Effector memory CD4-positive, alpha-beta T cell (primary cell): ENCODE results near the gene KCNQ4.

Experiments
- DNase-seq, 3 donors: peaks; one replicate each; pipeline ENCODE4 v3.0.0-alpha.2; 2020
- H3K27ac ChIP-seq: 2 replicates; pipeline ENCODE4 v1.7.0; 2013; ENCODE audit warnings: mild to moderate bottlenecking, low read length, moderate library complexity; ENCODE audit not compliant: insufficient read depth, poor library complexity, severe bottlenecking
- H3K27me3 ChIP-seq: replicated peaks from 2 replicates; pipeline ENCODE4 v1.7.0; 2013; ENCODE audit warnings: mild to moderate bottlenecking, low read length; ENCODE audit not compliant: insufficient read depth, control insufficient read depth, poor library complexity, severe bottlenecking
- H3K36me3 ChIP-seq: 2 replicates; pipeline ENCODE4 v1.7.0; 2013; ENCODE audit warnings: mild to moderate bottlenecking, low read length, moderate library complexity; ENCODE audit not compliant: control insufficient read depth, insufficient read depth
- H3K4me1 ChIP-seq: 2 replicates; pipeline ENCODE4 v1.7.0; 2013; ENCODE audit warnings: low read length, mild to moderate bottlenecking; ENCODE audit not compliant: control insufficient read depth, insufficient read depth, poor library complexity, severe bottlenecking
- H3K4me3 ChIP-seq: 2 replicates; pipeline ENCODE4 v1.7.0; 2013; ENCODE audit warnings: low read length, low read depth, mild to moderate bottlenecking; ENCODE audit not compliant: insufficient read depth, poor library complexity, severe bottlenecking
- H3K9me3 ChIP-seq: 2 replicates; pipeline ENCODE4 v1.7.0; 2013; ENCODE audit warnings: mild to moderate bottlenecking, low read length, moderate library complexity; ENCODE audit not compliant: control insufficient read depth

Gene KCNQ4

DNA sequence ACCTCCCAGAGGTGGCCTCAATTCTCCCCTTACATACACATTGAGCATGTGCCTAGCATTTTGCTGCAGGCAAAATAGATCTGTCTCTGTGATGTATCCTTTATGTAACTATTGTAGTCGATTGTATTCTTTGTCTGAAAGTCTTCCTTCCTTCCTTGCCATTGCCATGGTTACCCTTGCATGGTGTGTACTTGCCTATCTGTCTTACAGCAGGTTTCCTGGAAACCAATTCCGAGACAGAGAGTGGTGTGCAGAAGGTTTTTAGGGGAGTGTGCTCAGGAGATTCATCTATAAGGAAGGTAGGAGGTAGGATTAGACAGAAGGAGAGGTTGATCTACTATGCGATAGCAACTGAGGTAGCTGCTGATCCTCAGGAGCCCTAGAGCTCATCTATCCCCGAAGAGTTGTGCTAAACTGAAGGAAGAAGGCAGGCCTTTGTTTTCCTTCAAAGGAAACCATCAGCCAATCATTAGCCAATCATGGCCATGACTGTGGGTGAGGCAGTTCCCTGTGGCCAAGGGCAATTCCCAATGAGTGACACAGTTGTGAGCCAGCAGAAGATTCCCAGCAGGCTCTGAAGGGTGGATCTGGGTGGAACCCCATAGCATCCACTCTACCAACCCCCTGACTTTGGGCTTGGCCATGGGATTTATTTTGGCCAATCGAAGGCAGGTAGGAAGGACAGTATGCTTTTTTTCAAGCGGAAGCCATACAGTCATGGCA, 63.6 kb downstream of the KCNQ4 start:
- H3K36me3 ChIP-seq, result no peaks in the 10 kb centered on the region
- no peaks in the 10 kb centered on the region for H3K27me3 ChIP-seq
- no peak for DNase-seq
- H3K27ac ChIP-seq, result no peak overlapping the region
- H3K4me3 ChIP-seq, result no peak overlapping the region
- H3K9me3 ChIP-seq, result no peaks in the 10 kb centered on the region
- no peaks in the 10 kb centered on the region for H3K4me1 ChIP-seq

DNA sequence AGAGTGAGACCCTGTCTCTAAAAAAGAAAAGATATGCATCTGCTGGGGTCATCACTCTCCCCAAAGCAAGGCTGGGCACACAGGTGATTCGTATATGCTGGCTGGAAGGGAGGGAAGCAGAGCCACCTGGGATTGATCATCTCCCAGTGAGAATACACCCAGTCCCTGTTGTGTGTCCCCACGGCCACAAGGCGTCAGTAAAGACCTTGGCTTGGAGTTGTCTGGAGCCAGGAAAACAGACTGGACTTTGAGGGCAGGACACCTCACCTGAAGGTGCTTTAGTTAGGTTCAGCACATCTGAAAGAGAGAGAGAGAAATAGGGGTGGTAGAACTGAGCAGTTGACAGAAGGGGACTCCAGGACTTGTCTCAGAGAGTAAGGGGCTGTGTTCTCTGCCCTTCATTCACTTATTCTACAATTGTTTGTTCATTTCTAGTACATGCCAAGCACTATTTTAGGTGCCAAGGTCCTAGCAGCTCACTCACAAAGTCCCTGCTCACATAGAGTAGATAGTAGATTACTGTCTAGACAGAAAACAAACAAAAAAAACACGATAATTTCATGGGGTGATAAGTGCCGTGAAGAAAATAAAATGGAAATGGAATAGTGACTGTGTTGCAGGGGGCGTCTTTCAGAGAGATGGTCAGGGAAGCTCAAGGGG, 65.1 kb downstream of the KCNQ4 start:
- no peak for DNase-seq
- Histone ChIP-seq H3K4me1 (no peaks in the 10 kb centered on the region), H3K4me3 (no peak overlapping the region), H3K36me3 (no peaks in the 10 kb centered on the region), H3K27me3 (no peaks in the 10 kb centered on the region), H3K27ac (no peak overlapping the region), H3K9me3 (no peaks in the 10 kb centered on the region)

DNA sequence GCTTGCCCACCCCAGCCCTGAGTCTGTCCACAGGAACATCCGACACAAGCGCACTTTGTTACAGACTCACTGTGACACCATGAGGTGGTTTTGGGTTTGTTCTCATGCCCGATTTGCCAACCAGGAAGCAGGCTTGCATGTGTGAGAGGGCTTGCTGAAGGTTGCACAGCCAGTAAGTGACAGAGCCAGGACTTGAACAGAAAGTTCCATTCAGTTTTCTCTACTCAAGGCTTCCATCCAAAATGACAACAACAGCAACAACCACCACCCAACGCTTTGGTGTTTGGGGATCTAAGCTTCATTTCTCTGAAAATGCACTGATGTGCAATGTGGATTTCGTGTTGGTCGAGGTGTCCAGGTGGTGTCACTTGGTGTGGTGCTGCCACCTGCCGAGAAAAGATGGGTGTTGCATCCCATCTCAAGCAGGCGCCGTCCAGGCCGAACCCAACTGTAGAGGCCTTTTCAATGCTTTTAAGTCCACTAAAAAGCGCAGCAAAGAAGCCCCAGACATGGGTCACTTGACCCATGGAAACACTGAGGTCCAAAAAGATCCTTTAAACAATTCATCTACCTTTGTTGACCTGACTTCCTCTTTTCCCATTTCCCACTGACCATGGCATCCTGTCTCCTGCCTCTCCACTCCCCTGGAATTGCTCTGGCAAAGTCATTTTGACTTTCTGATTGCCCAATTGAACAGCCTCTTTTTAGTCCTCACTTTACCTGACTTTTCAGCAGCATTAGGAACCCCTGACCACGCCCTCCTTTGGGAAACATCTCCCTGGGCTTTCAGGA, 66.4 kb downstream of the KCNQ4 start:
- Histone ChIP-seq H3K9me3 (no peaks in the 10 kb centered on the region), H3K36me3 (no peaks in the 10 kb centered on the region), H3K27ac (no peak overlapping the region), H3K27me3 (no peaks in the 10 kb centered on the region), H3K4me1 (no peaks in the 10 kb centered on the region), H3K4me3 (no peak overlapping the region)
- DNase-seq, result peak; percentile 48 to 62 (median 51)

DNA sequence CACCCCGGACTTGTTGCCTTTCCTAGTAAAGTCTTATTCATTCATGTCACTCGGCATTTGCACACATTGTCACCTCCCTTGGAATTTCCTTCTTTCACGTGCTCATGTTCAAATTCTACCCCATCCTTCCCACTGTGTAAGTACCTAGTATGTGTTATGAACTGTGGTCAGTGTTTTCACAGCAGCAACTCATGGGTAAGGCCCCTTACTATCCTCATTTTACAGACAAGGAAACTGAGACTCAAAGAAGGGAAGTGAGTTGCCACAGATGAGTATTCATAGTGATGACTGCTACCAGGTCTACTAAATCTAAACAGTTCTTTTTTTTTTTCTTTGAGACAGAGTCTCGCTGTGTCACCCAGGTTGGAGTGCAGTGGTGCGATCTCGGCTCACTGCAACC, 68.1 kb downstream of the KCNQ4 start:
- H3K36me3 ChIP-seq, result no peaks in the 10 kb centered on the region
- no peaks in the 10 kb centered on the region for H3K27me3 ChIP-seq
- H3K4me3 ChIP-seq, result no peak overlapping the region
- DNase-seq, result no peak
- H3K4me1 ChIP-seq, result no peaks in the 10 kb centered on the region
- H3K27ac ChIP-seq, result no peak overlapping the region
- no peaks in the 10 kb centered on the region for H3K9me3 ChIP-seq

DNA sequence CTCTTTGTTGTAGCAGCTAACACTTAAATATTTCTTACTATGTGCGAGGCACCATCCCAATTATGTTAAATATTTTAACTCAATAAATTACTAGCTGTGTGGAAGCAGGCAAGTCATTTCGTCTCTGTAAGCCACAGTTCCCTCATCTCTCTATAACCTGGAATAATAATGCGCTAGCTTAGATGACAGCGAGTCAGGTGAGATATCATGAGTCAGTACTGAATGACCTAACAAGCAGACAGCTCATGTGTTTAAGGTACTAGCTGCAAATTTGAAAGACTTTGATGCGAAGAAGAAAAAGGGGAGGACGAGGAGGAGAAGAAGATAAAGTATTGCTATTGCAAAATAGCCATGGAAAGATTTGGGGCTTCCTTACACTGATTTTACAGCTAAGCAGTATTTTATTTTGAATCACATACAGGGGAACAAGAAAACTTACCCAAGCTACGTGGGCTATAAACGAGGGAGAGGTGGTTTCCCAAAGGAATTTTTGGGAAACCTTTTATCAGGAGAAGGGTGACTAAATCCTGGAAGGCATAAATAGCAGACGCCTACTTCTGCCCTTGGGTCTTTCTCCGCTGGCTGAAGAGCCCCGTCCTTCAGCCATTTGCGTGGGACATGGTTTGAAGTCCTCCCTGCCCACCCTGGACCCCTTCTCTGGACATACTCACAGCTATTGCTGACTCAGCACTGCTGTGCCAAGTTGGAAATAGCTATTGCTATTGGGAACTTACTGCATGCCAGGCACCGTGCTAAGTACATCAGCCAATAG, 69.7 kb downstream of the KCNQ4 start:
- Histone ChIP-seq H3K4me1 (no peaks in the 10 kb centered on the region), H3K27ac (no peak overlapping the region), H3K36me3 (no peaks in the 10 kb centered on the region), H3K4me3 (no peak overlapping the region), H3K9me3 (no peaks in the 10 kb centered on the region), H3K27me3 (no peaks in the 10 kb centered on the region)
- no peak for DNase-seq

DNA sequence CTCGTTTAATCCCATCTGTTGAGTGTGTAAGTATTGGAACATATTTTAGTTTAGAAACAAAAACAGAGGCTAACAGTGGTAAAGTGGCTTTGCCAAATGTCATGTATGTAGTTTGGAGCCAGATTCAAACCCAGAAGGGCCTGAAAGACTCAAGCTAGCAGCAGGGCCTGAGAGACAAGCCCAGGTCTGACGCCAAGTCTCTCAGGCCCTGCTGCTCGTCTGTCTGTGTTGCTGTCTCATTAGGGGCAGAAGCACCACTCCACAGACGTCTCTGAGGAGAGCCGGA, 70.2 kb downstream of the KCNQ4 start:
- DNase-seq, result no peak
- H3K27ac ChIP-seq, result no peak overlapping the region
- H3K27me3 ChIP-seq, result no peaks in the 10 kb centered on the region
- no peaks in the 10 kb centered on the region for H3K9me3 ChIP-seq
- no peak overlapping the region for H3K4me3 ChIP-seq
- no peaks in the 10 kb centered on the region for H3K36me3 ChIP-seq
- H3K4me1 ChIP-seq, result no peaks in the 10 kb centered on the region

DNA sequence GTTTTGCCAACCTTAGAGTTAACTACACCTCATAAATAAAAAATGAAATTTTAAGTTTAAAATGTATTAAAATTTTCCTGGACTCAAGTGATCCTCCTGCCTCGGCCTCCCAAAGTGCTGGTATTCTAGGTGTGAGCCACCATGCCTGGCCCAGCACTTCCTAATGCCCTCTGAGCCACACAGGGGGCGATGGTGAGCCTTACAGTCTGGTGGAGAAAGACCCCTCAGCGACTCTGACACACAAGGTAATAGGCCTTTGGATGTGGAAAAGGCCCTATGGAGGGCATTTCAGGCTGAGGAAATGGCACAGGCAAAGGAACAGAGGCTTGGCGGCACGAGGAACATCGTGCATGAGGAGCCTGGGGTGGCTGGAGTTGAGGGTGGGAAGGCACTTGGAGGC, 71.9 kb downstream of the KCNQ4 start:
- no peak for DNase-seq
- Histone ChIP-seq H3K4me1 (no peaks in the 10 kb centered on the region), H3K27me3 (no peaks in the 10 kb centered on the region), H3K36me3 (no peaks in the 10 kb centered on the region), H3K4me3 (no peak overlapping the region), H3K9me3 (no peaks in the 10 kb centered on the region), H3K27ac (no peak overlapping the region)

DNA sequence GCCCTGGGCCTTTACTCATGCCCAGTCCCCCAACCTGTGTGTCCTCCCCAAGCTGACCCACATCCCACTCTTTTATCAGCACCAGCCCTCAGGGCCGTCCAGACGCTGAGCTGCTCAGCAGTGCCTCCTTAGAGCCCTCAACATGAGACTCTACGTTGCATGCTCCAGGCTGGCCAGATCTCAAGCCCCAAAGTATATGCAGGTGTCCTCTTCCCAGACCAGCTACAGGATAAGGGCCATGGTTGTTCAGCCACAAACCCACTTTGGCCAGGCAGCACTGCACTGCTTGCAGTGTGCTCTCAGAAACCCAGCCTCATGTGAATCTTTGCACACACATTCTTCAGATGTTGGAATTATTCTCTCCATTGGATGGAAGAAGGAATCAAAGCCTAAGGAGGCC, 72.5 kb downstream of the KCNQ4 start:
- Histone ChIP-seq H3K27me3 (no peaks in the 10 kb centered on the region), H3K9me3 (no peaks in the 10 kb centered on the region), H3K4me1 (peaks cover 3% of the 10 kb centered on the region), H3K4me3 (no peak overlapping the region), H3K36me3 (no peaks in the 10 kb centered on the region), H3K27ac (no peak overlapping the region)
- DNase-seq, result no peak

DNA sequence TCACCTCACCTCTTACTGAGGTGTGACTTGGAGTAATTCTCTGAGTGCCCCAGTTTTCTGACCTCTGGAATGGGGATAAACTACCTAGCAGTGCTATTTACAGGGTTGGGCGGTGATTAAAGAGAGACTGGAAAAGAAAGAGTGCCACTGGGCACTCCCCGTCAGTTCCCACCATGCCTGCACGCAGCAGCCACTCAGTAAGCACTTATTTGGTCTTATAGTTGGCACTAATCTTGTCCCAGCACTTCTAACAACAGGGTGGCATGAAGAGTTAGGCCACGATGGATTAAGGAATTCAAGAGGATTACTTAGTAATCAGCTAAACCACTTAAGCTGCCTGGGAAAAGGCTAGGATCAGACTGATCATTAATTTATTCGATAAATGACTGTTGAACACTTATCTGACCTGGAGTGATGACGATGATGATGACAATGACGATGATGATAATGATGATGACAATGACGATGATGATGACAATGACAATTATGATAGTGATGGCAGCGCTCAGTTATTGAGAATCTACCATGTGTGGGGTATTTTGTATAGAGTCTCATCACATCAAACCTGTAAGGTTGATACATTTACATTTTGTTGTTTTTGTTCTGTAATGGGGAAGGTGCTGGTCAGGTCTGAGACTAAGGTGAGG, 73.2 kb downstream of the KCNQ4 start:
- Histone ChIP-seq H3K9me3 (no peaks in the 10 kb centered on the region), H3K27me3 (no peaks in the 10 kb centered on the region), H3K4me1 (peaks cover 7% of the 10 kb centered on the region), H3K27ac (no peak overlapping the region), H3K36me3 (no peaks in the 10 kb centered on the region), H3K4me3 (no peak overlapping the region)
- no peak for DNase-seq
